Gastroesophageal sphincter (tissue), 3 donors: ENCODE measurements around the gene C17orf50.

Source experiments
- CTCF ChIP-seq, 4 experiments: fragments of 200-600 bp in 2 of 4; fragments of 450-650 bp in 2 of 4; sonication (generic) in 1 of 4; IDR thresholded peaks; one replicate each; pipeline ENCODE4 v1.5.1; 2017 to 2019; ENCODE audit warnings: antibody characterized with exemption in 4 of 4, mild to moderate bottlenecking in 2 of 4, moderate library complexity in 2 of 4
- POLR2A ChIP-seq, 2 donors: fragments of 450-650 bp; IDR thresholded peaks; one replicate each; pipeline ENCODE4 v1.6.1; 2017; ENCODE audit warnings: antibody characterized with exemption in 2 of 2, mild to moderate bottlenecking in 2 of 2, moderate library complexity in 1 of 2
- POLR2AphosphoS5 ChIP-seq: sonication (generic); formaldehyde crosslinking; IDR thresholded peaks from one replicate; pipeline ENCODE4 v1.6.1; 2017; ENCODE audit warnings: antibody characterized with exemption

- TF ChIP-seq CTCF (IDR thresholded peaks at IDR 0.05), result no peak
- TF ChIP-seq POLR2AphosphoS5, result no peak
- no peak for TF ChIP-seq POLR2A (IDR thresholded peaks at IDR 0.05)
Measured at GRCh38 chr17:35731917-35732805, 28.5 kb upstream of the C17orf50 start.
